Hematopoietic multipotent progenitor cell treated with erythropoietin and hydrocortisone succinate and interleukin-3 and kit ligand, for 17 days (in vitro differentiated cells): ENCODE data around the gene MACO1.

Source experiments
- DNase-seq: peaks from one replicate; pipeline ENCODE4 v3.0.0-alpha.2; 2015; ENCODE audit warnings: low spot score

Gene MACO1

GRCh38 chr1:25543425-25544242 is 112.9 kb downstream of the MACO1 start, which contains the start of gene LDLRAP1:
Gene LDLRAP1 (plus strand): TSS chr1:25543606. CDS start chr1:25543699, 93 bp downstream.
- peak; percentile 80 for DNase-seq

GRCh38 chr1:25544243-25544764 is 113.6 kb downstream of the MACO1 start:
- no peak for DNase-seq

- DNase-seq = no peak
Observed at GRCh38 chr1:25544819-25545218, 114.1 kb downstream of the MACO1 start.

- DNase-seq = no peak
Observed at GRCh38 chr1:25545767-25546166, 115.1 kb downstream of the MACO1 start.

- no peak for DNase-seq
Observed at GRCh38 chr1:25546193-25546592, 115.5 kb downstream of the MACO1 start.

- DNase-seq = no peak
Observed at GRCh38 chr1:25548601-25549000, 117.9 kb downstream of the MACO1 start.

- DNase-seq = peak; percentile 12
Observed at GRCh38 chr1:25549273-25550154, 118.8 kb downstream of the MACO1 start.
